H1 (cell line): Measurements from ENCODE around the gene STT3A. TPM values are rescaled to one million over a fixed set of nuclear protein-coding genes. Genes with fewer than 3 reads are reported as not detected.

ENCODE experiments used
- CTCF ChIP-seq, 3 experiments: IDR thresholded peaks; 1 replicate in 2 of 3; 2 replicates in 1 of 3; pipeline versions ENCODE4 v1.5.1 to v1.6.1; 2011; ENCODE audit warnings: low read length in 3 of 3, mild to moderate bottlenecking in 3 of 3, inconsistent platforms in 2 of 3, low read depth in 1 of 3, moderate library complexity in 1 of 3; ENCODE audit not compliant: insufficient read depth in 1 of 3; ENCODE audit errors: control extremely low read depth in 1 of 3
- POU5F1 ChIP-seq: IDR thresholded peaks from 2 replicates; pipeline ENCODE4 v1.6.1; 2011; ENCODE audit warnings: low read depth, mild to moderate bottlenecking, low read length, moderate library complexity
- polyA plus RNA-seq, 7 experiments: library from polyadenylated mRNA; depleted of rRNA in 3 of 7; stranded (reverse) in 5 of 7; unstranded in 2 of 7; fragments of >200 nt in 5 of 7; fragments of 200-250 nt in 2 of 7; gene quantifications; 1 replicate in 5 of 7; 2 replicates in 1 of 7; 4 replicates in 1 of 7; pipeline versions ENCODE4 v1.2.1 to v1.2.3, GENCODE V29; 2011 to 2013; ENCODE audit warnings: missing spikeins in 2 of 7, mixed read lengths in 2 of 7
- total RNA-seq: library from RNA; stranded (reverse); fragmentation: NEBNext Ultra II Directional; extraction: Animal tissue kit (Norgen Biotek cat#: 25700); gene quantifications from 2 replicates; pipeline ENCODE4 v1.2.1, GENCODE V29; 2021

The STT3A gene
- total and polyA plus RNA-seq, 2 of the 8 experiments (the other 6 are each of a cell fraction or from before 2014, with no cell fraction given) = 173 to 211 TPM

DNA sequence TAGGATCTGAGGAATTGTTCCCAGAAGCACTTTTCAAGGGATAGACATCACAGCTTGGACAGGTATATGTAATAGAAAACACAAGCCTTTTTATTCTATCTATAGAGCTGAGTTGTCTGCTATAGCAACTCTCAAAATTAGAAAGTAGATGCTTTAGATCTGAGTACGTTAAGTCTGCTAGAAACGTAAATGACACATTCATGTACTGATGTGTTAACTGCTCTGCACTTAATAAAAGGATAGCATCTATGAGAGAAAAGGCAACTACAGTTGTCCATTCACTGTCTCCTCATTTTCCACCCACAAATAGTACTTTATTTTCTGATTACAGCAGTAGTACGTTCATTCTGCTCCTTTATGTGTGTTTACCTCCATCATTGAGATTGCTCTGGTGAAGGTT is 6.0 kb upstream of the STT3A start (continued):
- TF ChIP-seq CTCF (IDR thresholded peaks at IDR 0.05; ENCODE audit: control extremely low read depth in 1 of 3, insufficient read depth in 1 of 3, low read depth in 1 of 3, low read length in 3 of 3) (no peak), POU5F1 (no peak)
